ENCODE data around the gene FXR2.
"Not testable (repeated sequence)": the region's sequence is repeated elsewhere in the genome, so short reads cannot be mapped to it uniquely, and the experiment has no call there.

The FXR2 gene

DNA sequence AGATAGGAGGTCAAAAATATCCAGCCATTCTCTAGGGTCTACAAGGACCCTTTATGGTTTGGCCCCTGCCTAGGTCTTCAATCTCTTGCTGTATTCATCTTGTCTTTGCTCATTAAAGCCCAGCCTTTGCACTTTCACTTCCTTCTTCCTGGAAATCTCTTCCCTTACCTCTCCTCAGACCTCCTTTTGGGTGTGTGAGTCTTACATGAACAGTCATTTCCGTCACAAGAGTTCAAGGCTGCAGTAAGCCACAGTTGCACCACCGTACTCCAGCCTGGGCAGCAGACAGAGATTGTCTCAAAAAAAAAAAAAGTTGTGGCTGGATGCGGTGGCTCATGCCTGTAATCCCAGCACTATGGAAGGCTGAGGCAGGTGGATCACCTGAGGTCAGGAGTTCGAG, 30.1 kb upstream of the FXR2 start:
- TF ChIP-seq, protein P1, sequence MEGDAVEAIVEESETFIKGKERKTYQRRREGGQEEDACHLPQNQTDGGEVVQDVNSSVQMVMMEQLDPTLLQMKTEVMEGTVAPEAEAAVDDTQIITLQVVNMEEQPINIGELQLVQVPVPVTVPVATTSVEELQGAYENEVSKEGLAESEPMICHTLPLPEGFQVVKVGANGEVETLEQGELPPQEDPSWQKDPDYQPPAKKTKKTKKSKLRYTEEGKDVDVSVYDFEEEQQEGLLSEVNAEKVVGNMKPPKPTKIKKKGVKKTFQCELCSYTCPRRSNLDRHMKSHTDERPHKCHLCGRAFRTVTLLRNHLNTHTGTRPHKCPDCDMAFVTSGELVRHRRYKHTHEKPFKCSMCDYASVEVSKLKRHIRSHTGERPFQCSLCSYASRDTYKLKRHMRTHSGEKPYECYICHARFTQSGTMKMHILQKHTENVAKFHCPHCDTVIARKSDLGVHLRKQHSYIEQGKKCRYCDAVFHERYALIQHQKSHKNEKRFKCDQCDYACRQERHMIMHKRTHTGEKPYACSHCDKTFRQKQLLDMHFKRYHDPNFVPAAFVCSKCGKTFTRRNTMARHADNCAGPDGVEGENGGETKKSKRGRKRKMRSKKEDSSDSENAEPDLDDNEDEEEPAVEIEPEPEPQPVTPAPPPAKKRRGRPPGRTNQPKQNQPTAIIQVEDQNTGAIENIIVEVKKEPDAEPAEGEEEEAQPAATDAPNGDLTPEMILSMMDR (IDR thresholded peaks at IDR 0.05) = no peak
- Histone ChIP-seq H3K36me3 (no peaks in the 10 kb centered on the region), H3K9me3 (no peaks in the 10 kb centered on the region), H3K27ac (no peak overlapping the region), H3K4me1 (no peaks in the 10 kb centered on the region), H3K4me3 (no peak overlapping the region), H3K27me3 (peaks cover 0 to 41% of the 10 kb centered on the region in 2 donors)
- no peak for DNase-seq
- intact Hi-C loops (cut with DNase I; ENCODE audit: low total_unique reads) = no loop called here

DNA sequence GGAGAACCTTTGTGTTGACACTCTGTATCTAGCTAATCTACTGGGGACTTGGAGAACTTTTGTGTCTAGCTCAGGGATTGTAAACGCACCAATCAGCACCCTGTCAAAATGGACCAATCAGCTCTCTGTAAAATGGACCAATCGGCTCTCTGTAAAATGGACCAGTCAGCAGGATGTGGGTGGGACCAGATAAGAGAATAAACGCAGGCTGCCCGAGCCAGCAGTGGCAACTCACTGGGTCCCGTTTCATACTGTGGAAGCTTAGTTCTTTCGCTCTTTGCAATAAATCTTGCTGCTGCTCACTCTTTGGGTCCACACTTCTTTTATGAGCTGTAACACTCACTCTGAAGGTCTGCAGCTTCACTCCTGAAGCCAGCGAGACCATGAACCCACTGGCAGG, 26.9 kb upstream of the FXR2 start:
- H3K4me1 ChIP-seq; H3K27ac ChIP-seq; H3K4me3 ChIP-seq; H3K9me3 ChIP-seq; DNase-seq; intact Hi-C loops (cut with DNase I; ENCODE audit: low total_unique reads); H3K36me3 ChIP-seq: not testable (repeated sequence)
- H3K27me3 ChIP-seq = peaks cover 0 to 18% of the 10 kb centered on the region in 2 donors

DNA sequence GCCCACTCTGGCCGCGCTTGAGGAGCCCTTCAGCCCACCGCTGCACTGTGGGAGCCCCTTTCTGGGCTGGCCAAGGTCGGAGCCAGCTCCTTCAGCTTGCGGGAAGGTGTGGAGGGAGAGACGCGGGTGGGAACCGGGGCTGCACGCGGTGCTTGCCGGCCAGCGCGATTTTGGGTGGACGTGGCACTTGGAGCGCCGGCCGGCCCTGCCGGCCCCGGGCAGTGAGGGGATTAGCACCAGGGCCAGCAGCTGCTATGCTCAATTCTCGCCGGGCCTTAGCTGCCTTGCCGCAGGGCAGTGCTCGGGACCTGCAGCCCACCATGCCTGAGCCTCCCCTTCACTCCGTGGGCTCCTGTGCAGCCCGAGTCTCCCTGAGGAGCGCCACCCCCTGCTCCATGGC, 26.1 kb upstream of the FXR2 start:
- TF ChIP-seq, protein P1 (IDR thresholded peaks at IDR 0.05) = no peak
- Histone ChIP-seq H3K4me3 (no peak overlapping the region), H3K4me1 (no peaks in the 10 kb centered on the region), H3K27me3 (peaks cover 0 to 15% of the 10 kb centered on the region in 2 donors), H3K36me3 (no peaks in the 10 kb centered on the region), H3K9me3 (no peaks in the 10 kb centered on the region), H3K27ac (no peak overlapping the region)
- intact Hi-C loops (cut with DNase I; ENCODE audit: low total_unique reads) = no loop called here
- no peak for DNase-seq

DNA sequence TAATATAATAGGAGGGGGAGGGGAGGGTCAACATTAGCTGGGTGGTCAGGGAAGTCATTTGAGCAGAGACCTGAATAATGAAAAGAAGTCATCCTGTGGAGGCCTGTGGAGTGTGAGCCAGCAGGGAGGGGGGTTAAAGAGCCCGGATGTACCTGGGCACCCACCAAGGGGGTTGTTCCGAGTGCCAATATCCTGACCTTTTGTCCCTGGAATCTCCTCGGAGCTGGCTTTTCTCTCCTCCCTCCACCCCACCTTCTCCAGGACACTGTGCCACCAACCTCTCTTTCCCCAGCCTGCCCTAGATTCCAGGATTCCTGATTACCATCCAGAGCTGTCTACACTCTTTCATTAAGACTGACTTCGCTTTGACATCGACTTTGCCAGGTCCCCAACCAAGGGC, 21.5 kb upstream of the FXR2 start:
- DNase-seq = no peak
- Histone ChIP-seq H3K9me3 (no peaks in the 10 kb centered on the region), H3K27me3 (peaks cover 0 to 3% of the 10 kb centered on the region in 2 donors), H3K27ac (no peak overlapping the region), H3K4me3 (no peak overlapping the region), H3K4me1 (no peaks in the 10 kb centered on the region), H3K36me3 (no peaks in the 10 kb centered on the region)
- intact Hi-C loops (cut with DNase I; ENCODE audit: low total_unique reads) = no loop called here
- TF ChIP-seq, protein P1 (IDR thresholded peaks at IDR 0.05) = no peak

DNA sequence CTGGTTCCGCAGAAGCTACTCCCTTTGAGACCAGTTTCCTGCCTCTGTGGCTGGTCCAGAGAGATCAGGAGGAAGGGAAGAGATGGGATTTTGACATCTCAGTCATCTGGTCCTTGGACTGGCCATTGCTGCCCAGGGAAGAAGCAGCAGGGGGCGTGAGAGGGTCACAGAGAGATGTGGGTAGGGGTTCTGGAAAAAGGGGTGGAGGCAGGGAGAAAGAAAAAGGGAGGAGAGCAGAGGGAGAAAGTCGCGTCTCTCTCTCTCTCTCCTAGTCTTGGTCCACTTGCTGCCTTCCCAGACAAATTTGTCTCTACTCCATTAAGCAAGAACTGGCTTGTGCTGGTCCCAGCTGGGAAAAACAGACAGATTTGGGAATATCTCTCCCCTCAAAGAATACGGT, 19.7 kb upstream of the FXR2 start:
- H3K27me3 ChIP-seq = peaks cover 0 to 3% of the 10 kb centered on the region in 2 donors
- DNase-seq = no peak

DNA sequence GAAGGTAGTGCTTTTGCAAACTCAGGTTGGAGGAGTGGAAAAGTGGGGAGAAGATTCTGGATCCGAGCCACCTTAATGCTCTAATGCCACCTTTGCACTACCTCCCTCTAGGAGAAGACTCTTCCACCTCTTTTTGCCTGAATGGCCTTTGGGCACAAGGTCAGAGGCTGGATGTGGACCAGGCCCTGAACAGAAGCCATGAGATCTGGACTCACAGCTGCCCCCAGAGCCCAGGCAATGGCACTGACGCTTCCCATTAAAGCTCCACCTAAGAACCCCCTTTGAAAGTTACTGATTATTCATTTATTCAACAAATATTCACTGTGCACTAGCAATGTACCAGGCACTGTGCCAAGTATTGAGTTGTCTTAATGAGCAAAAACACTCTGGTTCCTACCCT, 18.4 kb upstream of the FXR2 start:
- peaks cover 0 to 1% (median 0%) of the 10 kb centered on the region in 4 donors for H3K4me1 ChIP-seq
- H3K36me3 ChIP-seq = no peaks in the 10 kb centered on the region
- H3K27ac ChIP-seq = no peak overlapping the region
- no peak for DNase-seq
- H3K9me3 ChIP-seq = no peaks in the 10 kb centered on the region
- intact Hi-C loops (cut with DNase I; ENCODE audit: low total_unique reads) = no loop called here
- H3K4me3 ChIP-seq = no peak overlapping the region
- H3K27me3 ChIP-seq = peaks cover 0 to 3% of the 10 kb centered on the region in 2 donors
- TF ChIP-seq, protein P1 (IDR thresholded peaks at IDR 0.05) = no peak

More for the DNA sequence above, 19.7 kb upstream of the FXR2 start:
- Histone ChIP-seq H3K4me3 (no peak overlapping the region), H3K4me1 (no peaks in the 10 kb centered on the region), H3K27ac (no peak overlapping the region), H3K9me3 (no peaks in the 10 kb centered on the region), H3K36me3 (no peaks in the 10 kb centered on the region)
- intact Hi-C loops (cut with DNase I; ENCODE audit: low total_unique reads) = no loop called here
- TF ChIP-seq, protein P1 (IDR thresholded peaks at IDR 0.05) = peak in 1 of 2 experiments; percentile 5

Data from tibial artery (tissue), 4 donors.